SU-DHL-6 (cell line): ENCODE data around the gene UBE2D2.

Source experiments
- EZH2phosphoT487 ChIP-seq: fragments of 200-600 bp; sonication (generic), shearing (Covaris generic); conservative IDR thresholded peaks from 2 replicates; pipeline ENCODE4 v1.6.1; 2018; ENCODE audit warnings: mild to moderate bottlenecking, antibody characterized with exemption, low read length, moderate library complexity, mixed read lengths
- TF ChIP-seq, protein P1 (sequence below): fragments of 200-600 bp; sonication (generic); IDR thresholded peaks from one replicate; pipeline ENCODE4 v1.5.1; 2017; ENCODE audit warnings: antibody characterized with exemption, mild to moderate bottlenecking, low read length, moderate library complexity; ENCODE audit not compliant: insufficient read depth, poor library complexity, severe bottlenecking

DNA sequence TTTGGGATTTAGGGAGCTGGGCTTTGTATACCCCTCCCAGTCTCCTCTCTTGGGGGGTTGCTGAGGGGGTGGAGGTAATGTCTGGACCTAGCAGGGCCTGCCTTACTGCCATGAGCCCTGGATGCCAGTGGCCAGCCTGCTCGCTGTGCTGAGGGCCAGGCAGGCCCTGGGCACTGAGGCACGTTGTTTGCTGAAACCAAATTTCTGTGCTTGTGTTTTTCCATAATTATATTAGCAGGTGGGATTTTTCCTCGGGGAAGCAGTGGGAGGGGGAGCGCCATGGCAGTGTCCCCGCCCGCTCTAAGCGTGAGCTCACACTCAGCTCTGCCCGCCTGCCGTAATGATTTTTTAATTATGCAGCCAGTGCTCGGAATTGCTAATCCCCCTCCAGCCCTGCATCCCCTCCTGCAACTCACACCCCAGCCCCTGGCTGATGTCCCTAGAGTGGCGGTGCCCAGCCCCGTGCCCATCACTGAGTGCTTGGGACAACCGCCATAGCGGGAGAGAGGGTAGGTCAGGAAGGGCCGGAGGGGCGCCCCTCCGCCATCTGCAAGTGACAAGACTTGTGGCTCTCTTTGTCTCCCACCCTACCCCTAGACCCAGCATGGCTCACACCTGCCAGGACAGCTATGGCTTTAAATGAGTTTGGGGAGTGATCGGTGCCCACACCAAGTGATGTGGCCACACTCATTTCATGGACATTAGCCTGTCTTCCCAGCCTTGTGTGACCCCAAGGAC lies 108.0 kb downstream of the UBE2D2 start:
- TF ChIP-seq, protein P1, sequence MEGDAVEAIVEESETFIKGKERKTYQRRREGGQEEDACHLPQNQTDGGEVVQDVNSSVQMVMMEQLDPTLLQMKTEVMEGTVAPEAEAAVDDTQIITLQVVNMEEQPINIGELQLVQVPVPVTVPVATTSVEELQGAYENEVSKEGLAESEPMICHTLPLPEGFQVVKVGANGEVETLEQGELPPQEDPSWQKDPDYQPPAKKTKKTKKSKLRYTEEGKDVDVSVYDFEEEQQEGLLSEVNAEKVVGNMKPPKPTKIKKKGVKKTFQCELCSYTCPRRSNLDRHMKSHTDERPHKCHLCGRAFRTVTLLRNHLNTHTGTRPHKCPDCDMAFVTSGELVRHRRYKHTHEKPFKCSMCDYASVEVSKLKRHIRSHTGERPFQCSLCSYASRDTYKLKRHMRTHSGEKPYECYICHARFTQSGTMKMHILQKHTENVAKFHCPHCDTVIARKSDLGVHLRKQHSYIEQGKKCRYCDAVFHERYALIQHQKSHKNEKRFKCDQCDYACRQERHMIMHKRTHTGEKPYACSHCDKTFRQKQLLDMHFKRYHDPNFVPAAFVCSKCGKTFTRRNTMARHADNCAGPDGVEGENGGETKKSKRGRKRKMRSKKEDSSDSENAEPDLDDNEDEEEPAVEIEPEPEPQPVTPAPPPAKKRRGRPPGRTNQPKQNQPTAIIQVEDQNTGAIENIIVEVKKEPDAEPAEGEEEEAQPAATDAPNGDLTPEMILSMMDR: no peak
- TF ChIP-seq EZH2phosphoT487: no peak
